HG02970 (cell line): ENCODE measurements around the gene WWOX.

Experiments used
- ATAC-seq: cut with Tn5 transposase; IDR thresholded peaks from one replicate; pipeline ENCODE4 v1.9.1; 2021; ENCODE audit warnings: mild to moderate bottlenecking, moderate library complexity, moderate number of reproducible peaks; ENCODE audit not compliant: unreplicated experiment, low FRiP score

WWOX gene

DNA sequence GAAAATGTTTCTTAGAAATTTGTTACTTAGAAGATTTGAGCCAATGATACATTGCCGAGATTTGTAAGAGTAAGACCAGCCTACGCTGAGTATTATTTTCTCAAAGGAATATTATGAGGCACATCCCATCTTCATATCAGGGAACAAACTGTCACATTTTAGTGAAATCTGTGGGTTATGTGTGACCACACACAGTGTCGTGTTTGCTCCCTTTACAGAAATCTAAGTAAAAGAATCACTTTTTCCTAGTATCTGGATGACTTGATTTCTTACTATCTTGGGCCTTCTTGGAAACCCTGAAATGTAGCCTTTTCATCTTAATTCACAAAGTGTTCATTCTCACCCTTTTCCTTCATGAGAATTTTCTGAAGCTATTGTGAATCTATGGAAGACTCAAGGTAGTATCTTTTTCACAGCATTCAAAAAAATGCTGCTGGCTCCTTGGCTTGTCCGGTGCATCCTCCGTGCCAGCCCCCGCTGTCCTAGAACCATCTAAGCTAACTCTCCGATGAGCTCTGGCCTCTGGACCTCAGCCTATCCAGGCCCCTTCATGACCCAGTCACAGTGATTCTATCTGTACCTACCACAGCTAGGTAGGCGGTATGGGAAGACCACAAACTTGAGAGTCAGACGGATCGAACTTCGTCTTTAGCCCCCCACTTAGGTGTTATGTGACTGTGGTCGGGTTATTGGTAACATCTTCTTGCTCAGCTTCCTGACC is 976.8 kb downstream of the WWOX start:
- no peak for ATAC-seq

- no peak for ATAC-seq
These were observed 977.9 kb downstream of the WWOX start for GRCh38 chr16:79077346-79077745.

DNA sequence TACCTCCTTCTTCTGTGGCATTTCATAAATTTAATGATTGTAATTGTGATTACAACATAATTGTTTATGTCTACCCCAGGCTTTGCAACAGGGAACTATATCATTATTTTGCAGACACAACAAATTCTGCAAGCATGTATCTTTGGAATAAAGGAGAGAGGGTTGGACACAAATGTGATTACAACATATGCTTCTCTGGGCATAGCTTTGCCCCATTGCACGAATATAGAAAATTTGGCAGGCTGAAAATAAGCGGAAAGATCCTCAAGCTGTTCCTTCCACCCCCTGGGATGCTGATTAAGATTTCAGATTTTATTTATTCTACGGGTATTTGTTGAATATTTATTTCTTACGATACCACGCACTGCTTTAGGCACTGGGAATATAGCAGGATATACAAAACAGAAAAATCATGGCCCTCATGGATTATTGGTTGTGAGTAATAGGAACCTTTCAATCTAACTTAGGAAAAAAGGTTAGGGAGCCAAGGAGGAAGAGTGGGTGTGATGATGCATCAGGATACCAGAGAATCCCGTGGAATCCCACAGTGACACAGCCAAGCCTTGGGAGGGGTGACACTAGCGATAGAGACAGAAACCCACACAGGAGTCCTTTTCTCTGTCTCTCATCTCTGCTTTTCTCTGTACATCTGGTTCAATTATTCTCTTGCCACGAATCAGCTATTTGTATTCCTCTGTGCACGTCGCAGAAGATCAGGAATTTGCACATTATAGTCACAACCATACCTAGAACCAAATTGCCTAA is 980.4 kb downstream of the WWOX start:
- ATAC-seq: no peak

DNA sequence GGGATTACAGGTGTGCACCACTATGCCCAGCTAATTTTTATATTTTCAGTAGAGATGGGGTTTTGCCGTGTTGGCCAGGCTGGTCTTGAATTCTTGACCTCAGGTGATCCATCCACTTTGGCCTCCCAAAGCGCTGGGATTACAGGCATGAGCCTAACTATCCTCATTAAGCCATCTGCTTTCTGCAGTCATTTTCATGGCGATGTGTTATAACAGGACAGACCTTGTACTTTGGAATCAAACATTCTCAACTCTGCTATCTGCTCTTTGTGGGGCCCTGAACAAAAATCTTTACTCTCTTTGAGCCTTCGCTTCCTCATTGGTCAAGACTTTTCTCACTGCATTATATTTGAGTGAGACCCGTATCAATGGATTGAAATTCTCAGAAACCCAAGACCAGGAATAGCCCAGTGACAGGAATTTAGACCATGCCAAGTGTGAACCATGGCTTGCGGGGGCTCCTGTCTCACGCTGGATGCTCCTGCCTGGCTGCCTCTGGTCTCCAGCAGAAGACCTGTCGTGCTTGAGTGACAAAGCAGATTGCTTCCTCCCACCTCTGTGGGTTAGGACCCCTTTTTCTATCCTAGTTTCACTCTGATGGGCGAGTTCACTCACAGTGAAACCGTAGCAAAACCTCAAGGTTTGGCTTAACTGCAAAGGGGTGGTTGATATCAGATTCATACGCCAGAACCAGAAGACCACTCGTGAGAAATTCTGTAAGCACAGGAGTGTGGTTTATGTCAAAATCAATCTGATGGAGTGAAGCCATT is 982.0 kb downstream of the WWOX start:
- no peak for ATAC-seq

GRCh38 chr16:79082970-79083369 is 983.5 kb downstream of the WWOX start:
- ATAC-seq: no peak

DNA sequence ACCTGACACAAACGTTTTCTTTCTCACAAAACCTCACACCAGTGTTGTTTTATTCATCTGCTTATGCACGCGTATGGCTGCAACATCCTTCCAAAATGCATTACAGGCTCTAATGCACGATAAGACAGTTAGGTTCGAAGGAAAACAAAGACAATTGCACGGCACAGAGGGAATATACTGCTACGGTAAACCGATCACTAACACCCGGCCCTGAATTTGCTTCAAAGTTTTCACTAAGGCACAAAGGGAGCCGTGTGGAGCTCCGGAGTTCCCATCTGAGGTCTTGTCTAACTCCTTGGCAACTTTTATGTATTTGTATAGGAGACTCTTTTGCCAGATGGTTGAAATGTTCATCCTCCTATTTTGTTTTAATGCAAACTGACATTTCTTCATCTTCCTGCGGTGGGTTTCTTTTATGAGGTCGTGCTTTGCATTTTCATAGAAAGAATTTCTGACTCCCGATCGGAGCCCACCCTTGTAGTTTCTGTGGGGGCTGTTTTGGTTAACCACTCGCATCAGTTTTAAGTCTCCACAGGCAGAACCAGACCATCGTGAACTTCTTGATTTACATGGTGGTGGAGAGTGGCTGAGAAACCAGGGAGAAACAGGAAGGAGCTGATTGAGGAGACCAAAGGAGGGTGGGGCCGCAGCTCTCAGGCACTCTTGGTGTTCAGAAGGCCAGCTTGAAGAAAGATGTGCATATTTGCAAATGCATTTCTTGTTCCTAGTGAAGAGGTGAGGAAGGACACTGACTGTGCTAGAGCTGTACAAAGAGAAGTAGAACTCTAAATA is 984.2 kb downstream of the WWOX start:
- ATAC-seq: no peak

- ATAC-seq: no peak
These were observed 989.5 kb downstream of the WWOX start for GRCh38 chr16:79088971-79089370.

GRCh38 chr16:79089735-79090284 is 990.4 kb downstream of the WWOX start:
- no peak for ATAC-seq

GRCh38 chr16:79090966-79091365 is 991.5 kb downstream of the WWOX start:
- ATAC-seq: no peak

GRCh38 chr16:79092846-79093245 is 993.4 kb downstream of the WWOX start:
- ATAC-seq: no peak

GRCh38 chr16:79093554-79093967 is 994.1 kb downstream of the WWOX start:
- no peak for ATAC-seq

DNA sequence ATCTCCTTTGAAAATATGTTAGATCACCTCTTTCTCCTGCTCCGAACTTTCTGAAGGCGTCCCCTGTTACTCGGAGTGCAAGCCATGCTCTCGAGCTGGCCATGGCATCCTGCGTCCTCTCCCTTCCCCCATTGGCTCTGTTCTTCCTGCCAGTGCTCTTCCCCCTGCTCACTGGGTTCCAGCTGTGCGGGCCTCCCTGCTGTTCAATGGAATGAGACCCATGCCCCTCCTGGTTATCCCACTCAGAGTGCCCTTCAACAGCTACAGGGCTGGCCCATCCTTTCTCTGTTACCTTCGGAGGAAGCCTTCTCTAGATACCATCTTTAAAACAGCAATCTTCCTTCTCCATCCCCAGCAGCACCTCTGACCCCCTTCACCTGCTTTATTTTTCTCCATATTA is 996.8 kb downstream of the WWOX start:
- ATAC-seq: no peak

- no peak for ATAC-seq
These were observed 997.7 kb downstream of the WWOX start for GRCh38 chr16:79097166-79097565.

DNA sequence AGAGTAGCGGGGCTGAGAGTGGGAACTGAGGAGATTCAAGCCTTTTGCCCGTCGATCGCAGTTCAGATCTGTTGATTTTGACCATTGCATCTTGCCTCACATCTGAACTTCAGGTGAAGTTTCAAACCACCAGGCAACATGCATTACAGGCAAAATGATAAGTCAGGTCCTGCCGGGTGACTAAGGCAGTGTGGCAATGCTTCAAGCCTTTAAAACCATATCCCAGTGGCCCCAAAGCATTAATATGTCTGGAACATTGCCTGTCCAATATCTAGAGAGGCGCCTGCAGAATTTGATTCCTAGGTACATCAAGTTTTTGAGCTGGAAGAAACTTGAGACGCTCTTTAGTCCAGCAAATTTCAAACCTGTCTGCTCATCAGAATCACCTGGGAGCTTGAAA is 998.3 kb downstream of the WWOX start:
- ATAC-seq: no peak

DNA sequence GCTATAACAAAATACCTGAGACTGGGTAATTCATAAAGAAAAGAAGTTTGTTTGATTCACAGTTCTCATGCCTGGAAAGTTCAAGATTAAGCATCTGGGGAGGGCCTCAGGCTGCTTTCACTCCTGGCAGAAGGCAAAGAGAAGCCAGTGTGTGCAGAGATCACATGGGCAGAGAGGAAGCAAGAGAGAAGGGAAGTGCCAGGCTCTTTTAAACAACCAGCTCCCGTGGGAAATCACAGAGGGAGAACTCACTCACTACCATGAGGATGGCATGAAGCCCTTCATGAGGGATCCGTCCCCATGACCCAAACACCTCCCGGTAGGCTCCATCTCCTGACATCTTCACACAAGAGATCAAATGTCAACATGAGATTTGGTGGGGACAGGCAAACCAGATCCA is 999.5 kb downstream of the WWOX start:
- no peak for ATAC-seq

GRCh38 chr16:79099716-79100115 is 1000.3 kb downstream of the WWOX start:
- no peak for ATAC-seq

- ATAC-seq: no peak
These were observed 1001.0 kb downstream of the WWOX start for GRCh38 chr16:79100447-79100846.

- no peak for ATAC-seq
These were observed 1002.0 kb downstream of the WWOX start for GRCh38 chr16:79101491-79101890.

DNA sequence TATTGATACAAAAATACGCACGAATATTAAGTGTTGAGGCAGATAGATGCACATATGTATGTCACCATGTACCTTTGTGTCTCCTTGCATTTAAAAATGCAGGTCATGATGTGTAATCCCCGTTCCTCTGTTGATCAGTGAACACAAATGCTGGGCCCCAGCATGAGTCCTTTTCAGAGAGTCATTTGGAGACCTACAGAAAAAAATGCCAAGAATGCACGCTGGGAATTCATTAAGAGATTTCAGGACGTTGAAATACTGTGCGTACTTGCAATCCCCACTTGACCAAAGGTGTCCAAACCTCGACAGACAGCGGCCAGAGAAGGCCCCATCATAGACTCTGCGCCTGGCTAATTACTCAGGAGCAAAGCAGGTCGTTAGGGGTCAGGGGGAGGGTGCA is 1005.1 kb downstream of the WWOX start:
- ATAC-seq: no peak

DNA sequence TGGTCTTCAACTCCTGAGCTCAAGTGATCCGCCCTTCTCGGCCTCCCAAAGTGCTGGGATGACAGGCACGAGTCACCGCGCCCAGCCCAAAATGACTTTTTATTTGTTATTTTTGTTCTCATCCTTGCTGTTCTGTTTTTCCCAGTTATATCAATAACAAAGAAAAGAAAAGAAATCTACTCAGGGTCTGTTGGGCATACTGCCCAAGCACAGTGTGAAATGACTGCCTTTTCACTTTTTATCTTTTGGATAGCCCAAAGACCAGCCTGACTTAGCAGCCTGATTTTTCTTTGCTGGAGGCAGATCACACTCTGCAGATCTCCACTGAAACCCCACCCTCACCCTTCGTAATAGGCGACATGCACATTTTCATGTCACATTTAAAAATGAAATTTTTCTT is 1007.8 kb downstream of the WWOX start:
- ATAC-seq: no peak
